ENCODE data around the gene MAG.
"Not testable (repeated sequence)": the region's sequence is repeated elsewhere in the genome, so short reads cannot be mapped to it uniquely, and the experiment has no call there.

MAG gene

GRCh38 chr19:35273686-35274259 is 18.2 kb upstream of the MAG start:
- Histone ChIP-seq H3K4me3 (ENCODE audit: low read length) (no peak overlapping the region), H3K9ac (ENCODE audit: low read depth, low read length) (no peak overlapping the region), H3K4me1 (ENCODE audit: insufficient read depth, low read length) (0 out of 2 replicates have a peak, but pooled peaks cover 3% of the 10 kb centered on the region), H3K27me3 (ENCODE audit: insufficient read depth, low read length) (no peaks in the 10 kb centered on the region), H3K36me3 (ENCODE audit: insufficient read depth, low read length) (peaks cover 77% of the 10 kb centered on the region), H3K27ac (ENCODE audit: low read depth, low read length) (no peak overlapping the region), H3K9me3 (ENCODE audit: insufficient read depth, low read depth, low read length) (no peaks in the 10 kb centered on the region)
- WGBS = 83% methylated on average over 14 of the region's 14 CpGs

- WGBS = over 99% methylated on average over 5 of the region's 5 CpGs
- no peak overlapping the region for H3K27ac ChIP-seq (ENCODE audit: low read depth, low read length)
- H3K4me3 ChIP-seq (ENCODE audit: low read length) = no peak overlapping the region
- H3K27me3 ChIP-seq (ENCODE audit: insufficient read depth, low read length) = no peaks in the 10 kb centered on the region
- H3K4me1 ChIP-seq (ENCODE audit: insufficient read depth, low read length) = 0 out of 2 replicates have a peak, but pooled peaks cover 3% of the 10 kb centered on the region
- peaks cover 81% of the 10 kb centered on the region for H3K36me3 ChIP-seq (ENCODE audit: insufficient read depth, low read length)
- no peak overlapping the region for H3K9ac ChIP-seq (ENCODE audit: low read depth, low read length)
- no peaks in the 10 kb centered on the region for H3K9me3 ChIP-seq (ENCODE audit: insufficient read depth, low read depth, low read length)
These were observed 17.6 kb upstream of the MAG start for GRCh38 chr19:35274323-35274722.

- no peaks in the 10 kb centered on the region for H3K9me3 ChIP-seq (ENCODE audit: insufficient read depth, low read depth, low read length)
- WGBS = 96% methylated on average over 28 of the region's 28 CpGs
- no peaks in the 10 kb centered on the region for H3K27me3 ChIP-seq (ENCODE audit: insufficient read depth, low read length)
- no peak overlapping the region for H3K9ac ChIP-seq (ENCODE audit: low read depth, low read length)
- no peak overlapping the region for H3K4me3 ChIP-seq (ENCODE audit: low read length)
- no peak overlapping the region for H3K27ac ChIP-seq (ENCODE audit: low read depth, low read length)
- no peaks in the 10 kb centered on the region for H3K4me1 ChIP-seq (ENCODE audit: insufficient read depth, low read length)
- H3K36me3 ChIP-seq (ENCODE audit: insufficient read depth, low read length) = peaks cover 63% of the 10 kb centered on the region
These were observed 15.2 kb upstream of the MAG start for GRCh38 chr19:35276706-35277281.

GRCh38 chr19:35278578-35279284 is 13.2 kb upstream of the MAG start:
- Histone ChIP-seq H3K27me3 (ENCODE audit: insufficient read depth, low read length) (no peaks in the 10 kb centered on the region), H3K9ac (ENCODE audit: low read depth, low read length) (no peak overlapping the region), H3K9me3 (ENCODE audit: insufficient read depth, low read depth, low read length) (no peaks in the 10 kb centered on the region), H3K27ac (ENCODE audit: low read depth, low read length) (no peak overlapping the region), H3K4me3 (ENCODE audit: low read length) (no peak overlapping the region), H3K36me3 (ENCODE audit: insufficient read depth, low read length) (peaks cover 51% of the 10 kb centered on the region), H3K4me1 (ENCODE audit: insufficient read depth, low read length) (no peaks in the 10 kb centered on the region)
- WGBS = 95% methylated on average over 45 of the region's 45 CpGs

GRCh38 chr19:35279374-35279773 is 12.6 kb upstream of the MAG start:
- 86% methylated on average over 11 of the region's 11 CpGs for WGBS
- H3K9me3 ChIP-seq (ENCODE audit: insufficient read depth, low read depth, low read length) = no peaks in the 10 kb centered on the region
- peaks cover 44% of the 10 kb centered on the region for H3K36me3 ChIP-seq (ENCODE audit: insufficient read depth, low read length)
- no peak overlapping the region for H3K27ac ChIP-seq (ENCODE audit: low read depth, low read length)
- no peak overlapping the region for H3K4me3 ChIP-seq (ENCODE audit: low read length)
- H3K9ac ChIP-seq (ENCODE audit: low read depth, low read length) = no peak overlapping the region
- H3K27me3 ChIP-seq (ENCODE audit: insufficient read depth, low read length) = no peaks in the 10 kb centered on the region
- H3K4me1 ChIP-seq (ENCODE audit: insufficient read depth, low read length) = no peaks in the 10 kb centered on the region

GRCh38 chr19:35279985-35280821 is 11.8 kb upstream of the MAG start:
- no peaks in the 10 kb centered on the region for H3K9me3 ChIP-seq (ENCODE audit: insufficient read depth, low read depth, low read length)
- H3K27ac ChIP-seq (ENCODE audit: low read depth, low read length) = no peak overlapping the region
- peaks cover 7% of the 10 kb centered on the region for H3K4me1 ChIP-seq (ENCODE audit: insufficient read depth, low read length)
- no peaks in the 10 kb centered on the region for H3K27me3 ChIP-seq (ENCODE audit: insufficient read depth, low read length)
- no peak overlapping the region for H3K4me3 ChIP-seq (ENCODE audit: low read length)
- WGBS = 84% methylated on average over 12 of the region's 12 CpGs
- H3K9ac ChIP-seq (ENCODE audit: low read depth, low read length) = no peak overlapping the region
- peaks cover 36% of the 10 kb centered on the region for H3K36me3 ChIP-seq (ENCODE audit: insufficient read depth, low read length)

- 82% methylated on average over 3 of the region's 4 CpGs for WGBS
- Histone ChIP-seq H3K9ac (ENCODE audit: low read depth, low read length) (no peak overlapping the region), H3K27ac (ENCODE audit: low read depth, low read length) (no peak overlapping the region), H3K4me1 (ENCODE audit: insufficient read depth, low read length) (peaks cover 9% of the 10 kb centered on the region), H3K36me3 (ENCODE audit: insufficient read depth, low read length) (peaks cover 26% of the 10 kb centered on the region), H3K4me3 (ENCODE audit: low read length) (no peak overlapping the region), H3K27me3 (ENCODE audit: insufficient read depth, low read length) (no peaks in the 10 kb centered on the region), H3K9me3 (ENCODE audit: insufficient read depth, low read depth, low read length) (no peaks in the 10 kb centered on the region)
These were observed 10.7 kb upstream of the MAG start for GRCh38 chr19:35281303-35281702.

GRCh38 chr19:35284153-35285094 is 7.5 kb upstream of the MAG start:
- WGBS = 72% methylated on average over 17 of the region's 17 CpGs

GRCh38 chr19:35285095-35285449 is 6.9 kb upstream of the MAG start:
- Histone ChIP-seq H3K9me3 (ENCODE audit: insufficient read depth, low read depth, low read length) (no peaks in the 10 kb centered on the region), H3K9ac (ENCODE audit: low read depth, low read length) (no peak overlapping the region), H3K27me3 (ENCODE audit: insufficient read depth, low read length) (no peaks in the 10 kb centered on the region), H3K27ac (ENCODE audit: low read depth, low read length) (no peak overlapping the region), H3K4me3 (ENCODE audit: low read length) (no peak overlapping the region), H3K36me3 (ENCODE audit: insufficient read depth, low read length) (no peaks in the 10 kb centered on the region), H3K4me1 (ENCODE audit: insufficient read depth, low read length) (peaks cover 9% of the 10 kb centered on the region)
- WGBS = 35% methylated on average over 1 of the region's 1 CpG

More at GRCh38 chr19:35284153-35285094, 7.5 kb upstream of the MAG start:
- peaks cover 9% of the 10 kb centered on the region for H3K4me1 ChIP-seq (ENCODE audit: insufficient read depth, low read length)
- H3K4me3 ChIP-seq (ENCODE audit: low read length) = no peak overlapping the region
- no peaks in the 10 kb centered on the region for H3K36me3 ChIP-seq (ENCODE audit: insufficient read depth, low read length)
- H3K27ac ChIP-seq (ENCODE audit: low read depth, low read length) = no peak overlapping the region
- H3K9me3 ChIP-seq (ENCODE audit: insufficient read depth, low read depth, low read length) = no peaks in the 10 kb centered on the region
- H3K27me3 ChIP-seq (ENCODE audit: insufficient read depth, low read length) = no peaks in the 10 kb centered on the region
- H3K9ac ChIP-seq (ENCODE audit: low read depth, low read length) = no peak overlapping the region

GRCh38 chr19:35285465-35285864 is 6.5 kb upstream of the MAG start:
- not testable (repeated sequence) for H3K27ac ChIP-seq (ENCODE audit: low read depth, low read length); H3K4me1 ChIP-seq (ENCODE audit: insufficient read depth, low read length)

More at GRCh38 chr19:35285465-35285864, 6.5 kb upstream of the MAG start:
- H3K36me3 ChIP-seq (ENCODE audit: insufficient read depth, low read length); H3K27me3 ChIP-seq (ENCODE audit: insufficient read depth, low read length); H3K4me3 ChIP-seq (ENCODE audit: low read length); H3K9ac ChIP-seq (ENCODE audit: low read depth, low read length); H3K9me3 ChIP-seq (ENCODE audit: insufficient read depth, low read depth, low read length): not testable (repeated sequence)
- 89% methylated on average over 3 of the region's 3 CpGs for WGBS
